HFF-Myc (cell line): ENCODE measurements around the gene RPL23.

ENCODE experiments used
- DNase-seq: peaks from one replicate; pipeline ENCODE4 v3.0.0-alpha.2; 2011; ENCODE audit warnings: low read depth; ENCODE audit errors: extremely low read depth
- H3K4me3 ChIP-seq: replicated peaks from 2 replicates; pipeline ENCODE4 v1.5.1; 2011; ENCODE audit warnings: low read depth, mild to moderate bottlenecking, control low read depth, low read length
- TF ChIP-seq, protein P1 (sequence below): IDR thresholded peaks from 2 replicates; pipeline ENCODE4 v1.5.1; 2012; ENCODE audit warnings: mild to moderate bottlenecking, low read depth, low read length, control low read depth; ENCODE audit errors: missing control alignments

RPL23 gene

GRCh38 chr17:38853292-38854219, at the start of gene RPL23:
Gene RPL23, minus strand, starts transcription at chr17:38853721. Its CDS starts 11 bp downstream, at chr17:38853710.
- DNase-seq, result peak; percentile 90
- TF ChIP-seq, protein P1, sequence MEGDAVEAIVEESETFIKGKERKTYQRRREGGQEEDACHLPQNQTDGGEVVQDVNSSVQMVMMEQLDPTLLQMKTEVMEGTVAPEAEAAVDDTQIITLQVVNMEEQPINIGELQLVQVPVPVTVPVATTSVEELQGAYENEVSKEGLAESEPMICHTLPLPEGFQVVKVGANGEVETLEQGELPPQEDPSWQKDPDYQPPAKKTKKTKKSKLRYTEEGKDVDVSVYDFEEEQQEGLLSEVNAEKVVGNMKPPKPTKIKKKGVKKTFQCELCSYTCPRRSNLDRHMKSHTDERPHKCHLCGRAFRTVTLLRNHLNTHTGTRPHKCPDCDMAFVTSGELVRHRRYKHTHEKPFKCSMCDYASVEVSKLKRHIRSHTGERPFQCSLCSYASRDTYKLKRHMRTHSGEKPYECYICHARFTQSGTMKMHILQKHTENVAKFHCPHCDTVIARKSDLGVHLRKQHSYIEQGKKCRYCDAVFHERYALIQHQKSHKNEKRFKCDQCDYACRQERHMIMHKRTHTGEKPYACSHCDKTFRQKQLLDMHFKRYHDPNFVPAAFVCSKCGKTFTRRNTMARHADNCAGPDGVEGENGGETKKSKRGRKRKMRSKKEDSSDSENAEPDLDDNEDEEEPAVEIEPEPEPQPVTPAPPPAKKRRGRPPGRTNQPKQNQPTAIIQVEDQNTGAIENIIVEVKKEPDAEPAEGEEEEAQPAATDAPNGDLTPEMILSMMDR, result no peak
- H3K4me3 ChIP-seq, result peak within 1 kb of the TSS; percentile 69

GRCh38 chr17:38900978-38901656, 47.6 kb upstream of the RPL23 start:
- H3K4me3 ChIP-seq, result no peak overlapping the region
- TF ChIP-seq, protein P1, result no peak
- DNase-seq, result peak; percentile 75

GRCh38 chr17:38899421-38899820, 45.9 kb upstream of the RPL23 start:
- TF ChIP-seq, protein P1, result no peak
- no peak for DNase-seq
- no peak overlapping the region for H3K4me3 ChIP-seq

- TF ChIP-seq, protein P1, result no peak
- H3K4me3 ChIP-seq, result no peak overlapping the region
- DNase-seq, result no peak
Observed at GRCh38 chr17:38898812-38899348, 45.4 kb upstream of the RPL23 start.

DNA sequence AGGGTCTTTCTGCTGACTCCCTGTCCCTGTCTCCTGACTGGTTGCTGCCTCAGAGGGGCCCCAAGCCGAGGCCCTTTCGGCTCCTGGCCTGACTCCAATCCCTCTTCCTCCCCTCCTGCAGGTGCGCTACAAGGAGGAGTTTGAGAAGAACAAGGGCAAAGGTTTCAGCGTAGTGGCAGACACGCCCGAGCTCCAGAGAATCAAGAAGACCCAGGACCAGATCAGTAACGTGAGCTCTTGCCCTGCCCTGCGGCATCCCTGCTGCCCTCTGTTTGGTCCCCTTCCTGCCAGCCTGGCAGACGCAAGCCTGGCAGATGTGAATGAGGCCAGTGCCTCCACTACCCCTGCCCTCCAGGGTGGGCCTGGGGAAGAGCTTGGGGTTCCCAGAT, 44.8 kb upstream of the RPL23 start:
- no peak for DNase-seq
- TF ChIP-seq, protein P1, result no peak
- H3K4me3 ChIP-seq, result no peak overlapping the region

DNA sequence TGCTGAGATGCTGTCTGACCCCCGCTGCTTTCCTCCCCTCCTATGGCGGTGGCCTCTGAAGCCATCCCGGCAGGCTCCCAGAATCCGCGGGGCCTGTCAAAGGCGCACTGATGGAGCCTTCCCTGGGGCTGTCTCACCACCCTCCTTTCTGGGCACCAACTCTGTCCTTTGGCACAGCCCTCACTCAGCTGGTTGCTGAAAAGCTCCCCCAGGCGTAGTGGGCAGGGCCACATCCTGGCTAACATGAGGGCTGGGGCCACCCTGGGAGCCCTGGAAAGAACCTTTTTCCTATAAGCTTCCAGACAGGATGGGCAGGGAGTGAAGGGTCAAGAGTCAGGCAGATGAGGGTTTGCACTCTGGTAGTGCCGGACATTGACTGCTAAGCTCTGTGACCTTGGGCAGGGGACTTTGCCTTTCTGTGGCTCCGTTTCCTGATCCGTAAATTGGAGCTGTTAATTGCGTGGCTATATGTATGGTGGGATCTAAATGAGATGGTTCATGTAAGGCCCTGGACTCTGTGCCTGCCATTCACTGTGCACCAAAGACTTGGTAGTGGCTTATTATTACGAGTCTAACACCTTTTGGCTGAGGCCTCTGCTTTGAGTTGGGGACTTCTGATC, 44.3 kb upstream of the RPL23 start:
- no peak for DNase-seq
- H3K4me3 ChIP-seq, result no peak overlapping the region
- TF ChIP-seq, protein P1, result no peak
